HG02642 (cell line): ENCODE results near the gene CSAG2.

Source experiments
- ATAC-seq: cut with Tn5 transposase; IDR thresholded peaks from one replicate; pipeline ENCODE4 v1.9.1; 2021; ENCODE audit warnings: mild to moderate bottlenecking; ENCODE audit not compliant: unreplicated experiment, poor library complexity

The CSAG2 gene

DNA sequence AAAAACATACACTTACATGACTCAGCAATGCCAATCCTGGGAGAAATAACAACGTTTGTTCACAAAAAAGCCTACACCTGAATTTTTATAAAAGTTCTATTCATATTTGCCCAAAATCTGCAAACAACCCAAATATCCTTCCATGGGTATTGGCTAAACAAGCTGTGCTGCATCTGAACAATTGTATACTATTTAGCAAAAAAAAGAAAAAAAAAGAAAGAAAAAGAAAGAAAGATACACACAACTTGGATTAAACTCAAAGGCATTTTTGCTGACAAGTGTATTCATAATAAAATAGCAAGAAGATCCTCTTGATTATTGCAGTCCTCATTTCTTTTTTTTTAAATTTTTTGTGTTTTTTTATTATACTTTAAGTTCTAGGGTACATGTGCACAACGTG, 34.9 kb downstream of the CSAG2 start:
- no peak for ATAC-seq

DNA sequence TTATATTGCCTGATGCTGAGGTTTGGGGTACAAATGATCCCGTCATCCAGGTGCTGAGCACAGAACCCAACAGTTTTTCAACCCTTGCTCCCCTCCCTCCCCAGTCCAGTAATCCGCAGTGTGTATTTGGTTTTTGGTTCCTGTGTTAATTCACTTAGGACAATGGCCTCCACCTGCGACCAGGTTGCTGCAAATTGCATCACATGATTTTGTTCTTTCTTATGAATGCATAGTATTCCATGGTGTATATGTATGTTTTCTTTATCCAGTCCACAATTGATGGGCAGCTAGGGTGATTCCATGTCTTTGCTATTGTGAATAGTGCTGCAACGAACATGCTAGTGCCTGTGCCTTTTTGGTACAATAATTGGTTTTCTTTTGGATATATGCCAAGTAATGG, 46.0 kb downstream of the CSAG2 start:
- ATAC-seq = no peak

- ATAC-seq = no peak
These were observed 50.8 kb downstream of the CSAG2 start for GRCh38 chrX:152658302-152658701.
